A204.1 (cell line): ENCODE results near the gene LHX4.

Experiments used
- FAIRE-seq: peaks from 2 replicates; lab custom pipeline; 2012; peaks lifted over from hg19 to GRCh38; lab: Jason Lieb, UNC

The LHX4 gene

DNA sequence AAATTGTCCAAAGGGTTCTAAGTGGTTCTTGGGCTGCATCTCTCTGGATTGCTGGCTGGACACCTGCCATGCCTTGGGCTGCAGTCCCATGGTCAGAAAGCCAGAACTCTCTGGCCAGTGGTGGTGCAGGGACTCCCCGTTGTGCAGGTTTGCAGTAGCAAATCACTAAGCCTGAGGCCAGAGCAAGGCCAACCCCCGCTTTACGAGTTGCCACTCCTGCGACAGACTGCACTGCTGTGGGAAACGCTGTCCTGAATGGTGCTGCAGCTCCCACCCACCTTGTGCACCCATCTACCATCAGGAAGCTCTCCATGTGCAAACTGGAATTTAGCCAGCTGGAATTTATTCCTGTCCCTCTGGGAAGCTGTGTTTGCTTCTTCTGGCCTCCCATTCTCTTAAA is 45.7 kb downstream of the LHX4 start:
- no peak for FAIRE-seq

- FAIRE-seq = no peak
Observed at GRCh38 chr1:180277476-180278193, 47.6 kb downstream of the LHX4 start.

GRCh38 chr1:180278194-180278515 is 48.1 kb downstream of the LHX4 start:
- FAIRE-seq = no peak

DNA sequence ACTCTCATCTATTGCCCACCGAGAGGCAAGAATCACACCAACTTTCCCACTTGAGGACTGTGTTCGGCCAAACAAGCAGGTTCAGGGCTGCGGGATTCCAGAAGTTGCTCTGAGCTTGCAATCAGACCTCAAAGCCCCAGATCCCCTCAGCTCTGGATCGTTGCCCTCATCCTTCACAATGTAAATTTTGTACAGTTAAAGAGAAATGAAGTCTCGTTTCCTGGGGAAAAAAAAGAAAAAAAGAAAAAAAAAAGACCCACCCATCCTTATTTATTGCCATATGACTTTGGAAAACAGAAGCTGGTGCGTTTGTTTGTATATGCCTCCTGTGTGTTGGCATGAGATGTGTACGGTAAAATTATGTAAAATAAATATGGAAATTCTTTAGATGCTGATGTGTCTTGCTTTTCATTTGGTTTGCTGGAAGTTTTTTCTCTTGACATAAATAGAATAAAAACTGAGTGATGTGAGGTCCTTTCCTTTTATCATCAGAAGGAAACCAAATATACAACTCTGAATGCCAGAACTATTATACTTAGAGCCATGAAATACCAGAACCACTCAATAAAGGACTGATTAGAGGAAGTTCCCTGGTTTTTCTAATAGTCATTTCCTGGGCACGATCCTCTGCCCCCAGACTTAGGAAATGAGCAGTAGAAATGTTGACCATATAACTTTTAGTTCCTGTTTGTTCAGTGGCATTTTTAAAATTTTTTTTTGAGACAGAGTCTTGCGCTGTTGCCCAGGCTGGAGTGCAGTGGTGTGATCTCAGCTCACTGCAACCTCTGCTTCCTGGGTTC is 48.7 kb downstream of the LHX4 start:
- FAIRE-seq = no peak

DNA sequence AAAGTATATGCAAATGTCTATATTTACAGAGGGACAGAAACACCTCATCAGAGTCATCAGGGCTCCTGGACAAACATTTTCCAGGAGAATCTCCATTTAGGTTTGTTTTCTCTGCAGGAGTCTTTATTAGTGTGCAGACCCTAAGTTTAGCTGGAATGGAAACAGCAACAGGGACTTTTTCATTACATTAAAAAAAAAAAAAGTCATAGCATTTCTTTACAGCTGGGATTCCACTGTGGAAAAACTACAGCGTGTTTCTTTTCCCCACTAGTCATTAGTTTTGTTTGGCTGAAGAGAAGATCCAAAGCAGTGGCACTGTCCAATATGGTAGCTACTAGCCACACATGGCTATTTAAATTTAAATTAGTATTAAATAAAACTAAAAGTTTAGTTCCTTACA is 49.6 kb downstream of the LHX4 start:
- no peak for FAIRE-seq

- no peak for FAIRE-seq
Observed at GRCh38 chr1:180280617-180281016, 50.6 kb downstream of the LHX4 start.

DNA sequence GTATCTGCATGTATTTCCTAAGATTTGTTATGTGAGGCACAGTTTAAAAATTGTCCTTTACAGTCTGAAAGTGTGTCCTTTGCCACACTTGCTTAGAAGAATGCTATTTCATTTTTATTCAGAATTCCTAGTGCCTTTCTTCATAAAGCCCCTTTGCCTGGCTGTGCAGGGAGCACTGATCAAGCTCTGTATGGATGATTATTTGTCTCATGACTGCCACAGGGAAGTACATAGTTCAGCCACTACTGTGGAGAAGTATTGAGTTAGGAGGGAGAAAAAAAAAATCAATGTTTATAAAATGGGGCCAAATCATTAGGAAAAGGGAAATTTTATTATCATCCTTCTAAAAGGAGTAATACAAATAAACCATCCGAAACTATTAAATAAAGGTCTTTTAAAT is 51.4 kb downstream of the LHX4 start:
- FAIRE-seq = no peak

DNA sequence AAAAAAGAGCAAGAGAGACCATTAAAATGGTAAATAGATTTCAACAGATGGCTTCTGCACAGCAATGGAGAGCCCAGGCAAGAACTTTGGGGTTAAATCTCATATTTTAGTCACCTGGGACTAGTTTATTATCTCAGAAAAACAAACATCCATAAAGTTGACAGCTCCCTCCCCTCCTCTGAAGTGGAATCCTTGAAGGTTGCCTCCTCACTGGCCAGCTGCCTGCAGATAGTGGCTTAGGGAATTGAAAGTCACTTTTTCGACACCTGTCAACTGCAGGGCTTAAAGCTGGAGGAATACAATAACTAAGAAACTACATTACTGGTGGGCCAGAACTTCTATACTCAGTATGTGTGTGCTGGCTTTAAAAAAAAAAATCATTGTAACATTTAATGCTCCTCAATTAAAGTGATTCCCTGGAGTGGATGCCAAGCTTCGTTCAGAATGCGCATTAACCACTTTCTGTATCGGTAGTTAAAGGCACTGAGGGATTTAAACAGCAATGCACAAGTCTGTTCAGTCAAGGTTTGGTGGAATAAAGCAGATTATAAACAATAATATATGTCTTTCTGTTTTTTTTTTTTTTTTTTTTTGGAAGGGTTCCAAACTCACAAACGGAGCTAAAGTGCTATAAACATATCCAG is 52.5 kb downstream of the LHX4 start:
- FAIRE-seq = no peak

DNA sequence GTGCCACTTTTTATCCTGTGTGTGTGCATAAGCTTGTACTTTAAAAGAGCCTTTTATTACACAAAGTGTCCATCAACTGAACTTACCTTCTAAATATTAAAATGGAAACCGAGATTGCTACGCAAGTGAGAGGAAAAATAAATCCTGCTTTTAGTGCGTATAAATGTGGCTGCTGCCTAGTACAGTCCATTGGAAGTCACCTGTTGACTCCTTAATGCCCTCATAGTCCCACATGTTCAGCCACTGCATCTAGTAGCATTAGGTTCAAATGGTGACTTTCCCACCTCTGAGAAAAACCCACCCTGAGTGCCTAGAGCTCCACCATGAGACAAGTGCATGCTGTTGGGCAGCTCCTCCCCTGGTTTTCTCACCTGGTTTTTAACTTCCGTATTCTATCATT is 53.0 kb downstream of the LHX4 start:
- no peak for FAIRE-seq

- no peak for FAIRE-seq
Observed at GRCh38 chr1:180286417-180286816, 56.4 kb downstream of the LHX4 start.

- no peak for FAIRE-seq
Observed at GRCh38 chr1:180287988-180288705, 58.1 kb downstream of the LHX4 start.

- no peak for FAIRE-seq
Observed at GRCh38 chr1:180288940-180289339, 58.9 kb downstream of the LHX4 start.

DNA sequence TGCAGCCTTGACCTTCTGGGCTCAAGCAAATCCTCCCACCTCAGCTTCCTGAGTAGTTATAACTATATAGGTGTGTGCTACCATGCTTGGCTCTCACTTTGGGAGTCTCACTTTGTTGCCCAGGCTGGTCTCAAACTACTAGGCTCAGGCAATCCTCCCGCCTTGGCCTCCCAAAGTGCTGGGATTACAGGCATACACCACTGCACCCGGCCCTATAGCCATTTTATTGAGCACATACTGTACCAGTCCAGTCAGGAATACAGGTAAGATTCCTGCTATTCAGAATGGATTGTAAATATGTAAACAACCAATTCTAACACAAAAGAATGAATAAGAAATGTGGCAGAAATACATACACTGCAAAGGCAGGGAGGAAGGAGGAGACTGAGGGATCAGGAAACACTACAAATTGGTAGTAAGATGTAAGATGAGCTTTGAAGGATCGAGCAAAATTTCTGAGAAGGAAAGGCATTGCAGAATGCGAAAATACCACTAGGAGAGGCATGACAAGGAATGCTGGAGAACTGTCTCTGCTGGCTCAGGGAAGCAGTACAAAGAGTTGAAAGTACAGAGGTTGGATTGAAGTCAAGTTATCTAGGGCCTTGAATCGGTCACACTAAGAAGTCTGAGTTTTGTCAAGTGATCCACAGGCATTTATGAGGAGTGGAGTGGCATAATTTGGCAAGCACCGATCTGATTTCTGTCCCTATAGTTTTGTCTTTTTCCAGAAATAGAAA is 60.4 kb downstream of the LHX4 start:
- FAIRE-seq = no peak

DNA sequence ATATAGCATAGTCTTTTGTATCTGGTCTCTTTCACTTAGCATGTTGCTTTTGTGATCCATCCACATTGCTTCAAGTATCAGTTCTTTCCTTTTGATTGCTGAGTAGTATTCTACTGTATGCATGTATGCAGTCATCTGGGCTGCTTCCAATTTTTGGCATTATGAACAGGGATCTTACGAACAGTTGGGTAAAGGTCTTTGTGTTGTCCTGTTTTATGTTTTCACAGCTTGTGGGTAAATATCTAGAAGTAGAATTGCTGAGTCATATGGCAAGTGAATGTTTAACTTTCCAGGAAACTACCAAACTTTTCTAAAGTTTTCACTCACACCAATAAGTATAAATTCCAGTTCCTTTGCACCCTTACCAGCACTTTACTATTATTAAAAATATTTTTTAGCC is 60.9 kb downstream of the LHX4 start:
- FAIRE-seq = no peak

GRCh38 chr1:180294711-180295110 is 64.6 kb downstream of the LHX4 start:
- FAIRE-seq = no peak

- no peak for FAIRE-seq
Observed at GRCh38 chr1:180295999-180296398, 65.9 kb downstream of the LHX4 start.

- FAIRE-seq = no peak
Observed at GRCh38 chr1:180299479-180300221, 69.6 kb downstream of the LHX4 start.

GRCh38 chr1:180301135-180301742 is 71.2 kb downstream of the LHX4 start:
- FAIRE-seq = no peak

DNA sequence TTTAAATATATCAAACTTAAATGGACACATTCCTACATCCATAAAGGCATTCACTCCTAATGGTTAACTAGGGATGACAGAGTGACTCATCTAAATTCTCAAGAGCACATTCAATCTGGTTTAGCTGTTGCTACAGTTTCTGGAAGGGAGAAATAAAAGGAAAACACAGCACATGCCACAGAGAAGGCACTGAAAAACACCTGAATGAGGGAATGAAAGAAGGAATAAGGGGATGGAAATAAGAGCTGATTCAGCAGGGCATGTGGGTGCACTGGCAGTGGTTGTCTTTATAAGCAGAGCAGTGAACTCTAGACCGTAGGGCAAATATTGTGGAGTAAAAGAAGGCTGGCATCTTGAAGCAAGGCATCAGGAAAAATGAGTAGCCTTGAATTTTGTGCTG is 79.3 kb downstream of the LHX4 start:
- no peak for FAIRE-seq

GRCh38 chr1:180310095-180310494 is 80.0 kb downstream of the LHX4 start:
- FAIRE-seq = no peak
